NCI-H2227 treated with DMSO at 0.1 percent for 48 hours (cell line): Measurements from ENCODE around the gene CEP89.
"Not testable (repeated sequence)": the region's sequence is repeated elsewhere in the genome, so short reads cannot be mapped to it uniquely, and the experiment has no call there.

Experiments used
- DNase-seq: peaks from one replicate; lab custom pipeline; 2025; lab: John Stamatoyannopoulos, UW

CEP89 gene

DNA sequence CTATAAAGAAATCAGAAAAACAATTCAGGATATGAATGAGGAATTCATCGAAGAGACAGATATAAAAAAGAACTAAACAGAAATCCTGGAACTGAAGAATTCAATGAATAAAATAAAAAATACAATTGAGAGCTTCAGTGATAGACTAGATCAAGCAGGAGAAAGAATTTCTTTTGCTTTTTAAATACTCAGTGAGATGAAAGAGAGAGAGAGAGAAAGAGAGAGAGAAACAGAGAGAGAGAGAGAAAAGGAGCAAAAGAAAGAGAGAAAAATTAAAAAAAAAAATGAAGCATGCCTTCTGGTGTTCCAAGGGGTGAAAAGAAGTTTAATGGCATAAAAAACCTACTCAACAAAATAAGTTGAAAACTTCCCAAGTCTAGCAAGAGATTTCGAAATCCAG is 80.1 kb downstream of the CEP89 start:
- DNase-seq, result no peak

DNA sequence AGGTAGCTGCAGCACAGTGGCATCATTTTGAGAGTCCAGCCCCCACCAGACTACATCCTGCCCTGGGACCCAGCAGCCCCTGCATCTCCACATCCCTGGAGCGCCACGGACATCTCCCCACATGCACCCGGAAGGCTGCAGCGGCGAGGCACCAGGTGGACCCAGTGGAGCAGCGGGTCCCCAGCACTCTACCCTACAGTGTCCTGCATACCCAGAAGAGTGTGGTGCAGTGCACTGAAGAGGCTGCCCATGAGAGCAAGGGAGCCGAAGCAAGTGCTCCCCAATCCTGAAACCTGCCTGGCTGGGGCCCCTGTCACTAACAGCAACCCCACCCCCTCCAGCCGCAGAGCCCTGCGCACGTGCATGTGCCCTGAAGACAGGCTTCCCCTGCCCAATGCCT is 80.9 kb downstream of the CEP89 start:
- DNase-seq, result no peak

DNA sequence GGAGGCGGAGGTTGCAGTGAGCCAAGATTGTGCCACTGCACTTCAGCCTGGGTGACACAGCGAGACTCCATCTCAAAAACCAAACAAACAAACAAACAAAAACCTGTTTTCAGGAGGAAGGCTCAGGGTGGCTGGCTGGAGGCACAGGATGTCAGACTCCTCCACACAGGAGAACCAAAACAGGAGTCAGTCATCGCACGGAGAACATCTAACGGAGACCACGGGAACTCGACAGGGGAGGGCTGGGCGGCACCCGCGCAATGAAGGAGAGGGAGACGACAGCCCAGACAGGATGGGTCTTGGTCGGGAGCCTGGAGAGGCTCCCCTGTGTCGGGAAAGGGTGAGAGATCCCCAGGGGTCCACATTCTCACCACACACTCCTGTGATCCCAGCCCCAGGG is 81.4 kb downstream of the CEP89 start:
- no peak for DNase-seq

DNA sequence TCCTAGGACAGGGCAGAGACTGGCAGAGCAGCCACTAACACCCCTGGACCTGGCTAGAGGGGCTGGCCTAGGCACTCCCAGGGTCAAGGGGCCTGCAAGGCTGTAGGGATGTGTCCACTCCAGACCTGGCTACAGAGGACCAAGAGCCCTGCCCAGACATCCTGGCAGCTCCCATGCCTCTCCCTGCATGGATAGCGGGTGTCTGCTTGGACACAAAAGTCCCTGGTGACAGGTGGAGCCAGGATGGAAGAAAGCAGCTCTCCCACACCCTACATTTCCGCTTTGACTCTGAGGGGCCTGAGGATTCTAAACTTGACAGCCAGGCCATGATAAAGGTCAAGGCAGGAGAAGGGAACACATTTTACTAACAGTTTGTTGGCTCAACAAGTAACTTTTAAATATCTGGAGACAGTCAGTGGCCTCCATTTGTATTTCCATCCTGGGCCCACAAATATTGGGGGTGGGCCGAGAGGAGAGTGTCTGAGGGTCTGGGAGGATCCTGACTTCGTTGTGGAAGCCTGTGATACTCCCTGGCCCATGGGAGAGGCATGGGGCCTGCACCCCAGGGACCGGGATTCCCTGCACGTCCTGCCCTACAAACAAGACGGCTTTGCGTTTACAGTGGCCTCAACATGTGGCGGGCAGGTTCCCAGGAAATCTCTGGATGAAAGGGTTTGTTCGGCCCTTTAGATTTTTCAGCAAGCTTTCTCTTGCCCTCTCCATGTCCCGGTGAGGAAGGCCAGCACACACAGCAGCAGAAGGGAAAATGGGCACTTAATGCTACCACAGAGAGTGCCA is 82.4 kb downstream of the CEP89 start:
- no peak for DNase-seq

DNA sequence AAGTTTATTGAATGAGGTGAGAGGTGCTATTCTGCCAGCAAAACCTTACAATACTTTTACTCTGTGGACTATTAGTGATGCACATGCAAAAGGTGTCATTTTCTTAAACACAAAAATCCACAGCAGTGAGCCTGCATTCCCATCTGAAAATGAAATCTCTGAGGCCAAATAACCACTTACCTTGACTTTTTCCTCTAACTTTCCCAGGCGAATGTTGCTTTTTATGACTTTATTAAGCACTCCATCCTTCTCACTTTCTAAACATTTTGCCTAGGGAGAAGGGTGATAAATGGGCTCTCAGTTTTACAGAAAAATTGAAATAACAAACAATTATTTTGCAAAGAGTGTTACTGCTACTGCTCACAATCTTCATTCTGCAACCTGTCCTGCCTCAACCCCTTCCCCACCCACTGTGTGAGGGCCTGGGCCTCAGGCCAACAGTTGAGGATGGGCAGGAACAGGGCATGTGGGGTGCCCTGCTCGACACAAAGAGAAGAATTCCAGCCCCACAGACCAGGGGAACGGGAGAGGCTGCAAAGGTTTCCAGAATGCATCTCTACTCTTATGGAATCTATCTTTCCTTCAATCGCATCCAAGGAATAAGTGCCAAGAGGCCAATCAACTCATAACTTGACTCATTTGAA is 84.1 kb downstream of the CEP89 start:
- DNase-seq, result no peak

DNA sequence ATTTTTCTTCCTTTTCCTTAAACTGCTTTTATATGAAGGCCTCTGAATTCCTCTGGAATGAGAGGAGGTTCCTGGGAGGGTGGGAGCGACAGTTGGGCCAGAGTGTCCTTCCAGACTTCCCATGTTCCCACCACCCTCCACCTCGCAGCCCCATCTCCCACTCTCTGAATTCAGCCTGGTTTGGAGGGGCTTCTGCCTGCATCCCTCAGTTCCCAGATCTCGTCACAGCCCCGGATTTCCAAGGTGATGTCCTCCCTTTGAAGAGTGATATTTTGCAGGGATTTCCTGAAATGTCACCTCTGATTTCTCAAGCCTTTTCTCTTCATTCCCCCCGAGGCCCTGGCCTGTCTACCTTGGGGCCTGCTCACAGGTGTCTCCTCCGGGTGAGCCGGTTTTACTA is 85.5 kb downstream of the CEP89 start:
- no peak for DNase-seq

DNA sequence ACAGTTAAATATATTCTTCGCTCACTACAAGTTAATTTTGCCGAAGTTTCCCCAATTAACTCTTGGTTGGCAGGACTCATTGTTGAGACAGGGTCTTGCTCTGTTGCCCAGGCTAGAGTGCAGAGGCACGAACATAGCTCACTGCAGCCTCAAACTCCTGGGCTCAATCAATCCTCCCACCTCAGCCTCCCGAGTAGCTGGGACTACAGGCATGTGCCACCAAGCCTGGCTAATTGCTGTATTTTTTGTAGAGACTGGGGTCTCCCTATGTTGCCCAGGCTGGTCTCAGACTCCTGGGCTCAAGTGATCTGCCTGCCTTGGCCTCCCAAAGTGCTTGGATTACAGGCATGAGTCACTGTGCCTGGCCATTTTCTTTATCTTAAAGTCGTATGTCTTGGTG is 86.5 kb downstream of the CEP89 start:
- not testable (repeated sequence) for DNase-seq

DNA sequence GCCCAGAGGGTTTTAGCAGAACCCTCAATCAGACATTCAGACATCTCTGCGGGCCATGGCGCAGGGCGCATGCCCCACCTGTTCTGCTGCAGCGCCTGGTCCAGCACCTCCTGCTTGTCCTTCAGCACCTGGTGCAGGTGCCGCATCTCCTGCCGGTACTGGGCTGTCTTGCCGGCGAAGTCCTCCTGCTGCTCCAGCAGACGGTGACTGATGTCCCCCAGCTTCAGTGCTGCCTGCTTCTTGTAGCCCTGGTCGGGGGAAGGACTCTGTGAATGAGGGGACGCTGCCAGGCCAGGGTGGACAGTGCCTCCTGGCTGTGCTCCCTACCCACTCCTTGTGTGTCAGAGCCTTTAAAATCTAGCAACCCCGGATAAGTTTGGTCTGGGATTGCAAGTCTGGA is 90.0 kb downstream of the CEP89 start:
- DNase-seq, result no peak

DNA sequence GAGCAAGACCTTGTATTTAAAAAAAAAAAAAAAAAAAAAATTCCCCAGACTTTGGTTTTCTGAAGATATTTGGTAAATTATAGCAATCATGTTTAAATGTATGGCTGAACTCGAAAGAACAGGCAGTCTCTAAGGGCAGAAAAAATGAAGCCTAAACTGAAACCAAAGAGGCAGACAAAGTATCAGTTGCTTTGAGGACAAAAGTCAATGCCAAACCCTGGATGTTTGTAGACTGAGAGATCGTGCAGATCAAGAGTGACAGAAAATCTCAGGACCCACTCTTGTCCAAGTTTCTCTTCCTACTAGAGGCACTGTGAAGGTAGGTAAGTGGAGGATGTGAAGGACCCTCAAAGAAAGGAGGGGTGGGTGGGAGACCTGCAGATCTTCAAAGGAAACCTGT is 91.1 kb downstream of the CEP89 start:
- no peak for DNase-seq

DNA sequence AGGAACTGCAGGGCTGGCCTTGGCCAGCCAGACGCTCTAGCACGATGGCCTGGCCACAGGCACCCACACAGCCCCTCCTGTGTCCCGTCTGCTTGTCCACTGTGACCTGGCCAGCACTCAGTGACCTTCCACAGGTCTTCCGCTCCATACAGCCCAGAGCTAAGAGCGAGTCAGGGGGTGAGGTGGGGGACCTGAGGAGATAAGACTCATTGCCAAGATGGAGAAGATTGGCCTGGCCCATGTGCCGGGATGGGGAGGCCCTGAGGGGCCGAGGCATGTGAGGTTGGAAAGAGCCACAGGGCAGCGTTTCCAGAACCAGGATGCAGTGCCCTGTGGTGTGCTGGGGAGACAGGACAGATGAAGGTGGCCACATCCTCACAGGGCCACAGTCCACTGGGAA is 92.0 kb downstream of the CEP89 start:
- DNase-seq, result no peak

DNA sequence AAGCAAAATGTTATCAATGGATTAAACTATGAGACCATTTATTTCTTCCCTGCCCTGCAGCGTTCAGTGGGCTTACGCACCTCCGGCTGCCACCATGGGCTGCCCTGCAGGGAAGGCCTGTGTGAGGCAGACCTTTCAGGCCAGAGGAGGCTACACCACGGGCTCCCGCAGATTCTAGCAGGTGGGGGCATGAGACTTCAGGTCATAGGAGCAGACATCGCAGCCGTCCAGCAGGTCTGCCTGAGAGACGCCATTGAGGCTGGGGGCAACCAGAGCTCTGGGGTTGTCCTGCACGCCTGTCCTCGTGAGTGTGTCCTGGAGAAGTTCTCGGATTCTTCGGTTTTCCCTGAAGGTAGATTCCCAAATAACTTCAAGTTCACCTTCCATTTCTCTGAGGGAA is 92.8 kb downstream of the CEP89 start:
- no peak for DNase-seq

DNA sequence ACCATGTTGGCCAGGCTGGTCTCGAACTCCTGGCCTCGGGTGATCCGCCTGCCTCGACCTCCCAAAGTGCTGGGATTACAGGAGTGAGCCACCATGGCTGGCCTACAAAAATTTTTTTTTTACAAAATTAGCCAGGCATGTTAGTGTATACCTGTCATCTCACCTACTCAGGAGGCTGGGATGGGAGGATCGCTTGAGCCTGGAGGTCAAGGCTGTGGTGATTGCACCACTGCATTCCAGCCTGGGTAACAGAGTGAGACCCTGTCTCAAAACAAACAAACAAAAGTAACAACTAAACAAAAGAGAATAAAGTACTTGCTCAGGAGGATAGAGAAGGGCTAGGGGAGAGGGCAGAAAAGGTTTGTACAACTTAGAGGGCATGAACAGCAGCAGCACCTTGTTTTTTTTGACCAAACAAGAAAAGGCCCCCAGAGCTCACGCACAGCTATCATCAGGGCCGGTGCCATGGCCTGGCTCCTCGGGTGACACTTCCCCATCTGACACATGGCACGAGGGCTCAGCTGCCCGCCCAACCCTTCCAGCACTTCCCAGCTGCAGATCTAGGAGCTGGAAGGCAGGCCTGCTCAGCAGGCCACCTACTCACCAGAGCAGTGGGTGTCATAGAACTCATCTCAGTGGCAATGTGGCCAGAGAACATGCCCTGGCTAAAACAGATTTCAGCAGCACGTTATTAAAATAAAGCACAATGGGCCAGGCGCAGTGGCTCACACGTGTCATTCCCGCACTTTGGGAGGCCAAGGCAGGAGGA is 93.6 kb downstream of the CEP89 start:
- no peak for DNase-seq

DNA sequence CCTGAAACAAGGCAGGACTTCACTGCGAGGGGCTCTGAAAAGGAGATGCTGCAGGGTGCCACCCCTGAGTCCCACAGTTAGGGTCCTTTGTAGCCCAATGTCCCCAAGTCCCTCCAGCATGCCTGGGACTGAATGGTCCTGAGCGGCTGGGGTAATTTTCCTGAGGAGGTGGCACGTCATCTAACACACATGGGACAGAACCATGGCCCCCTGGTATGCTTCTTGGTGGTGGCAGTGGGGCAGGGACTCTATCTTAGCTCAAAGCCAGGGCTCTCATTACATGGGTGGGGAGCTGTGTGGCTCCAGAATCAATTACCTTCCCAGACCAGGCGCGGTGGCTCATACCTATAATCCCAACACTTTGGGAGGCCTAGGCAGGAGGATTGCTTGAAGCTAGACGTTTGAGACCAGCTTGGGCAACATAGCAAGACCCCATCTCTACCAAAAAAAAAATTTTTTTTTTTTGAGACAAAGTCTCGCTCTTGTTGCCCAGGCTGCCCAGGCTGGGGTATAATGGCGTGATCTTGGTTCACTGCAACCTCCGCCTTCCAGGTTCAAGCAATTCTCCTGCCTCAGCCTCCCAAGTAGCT is 94.3 kb downstream of the CEP89 start:
- DNase-seq, result no peak

DNA sequence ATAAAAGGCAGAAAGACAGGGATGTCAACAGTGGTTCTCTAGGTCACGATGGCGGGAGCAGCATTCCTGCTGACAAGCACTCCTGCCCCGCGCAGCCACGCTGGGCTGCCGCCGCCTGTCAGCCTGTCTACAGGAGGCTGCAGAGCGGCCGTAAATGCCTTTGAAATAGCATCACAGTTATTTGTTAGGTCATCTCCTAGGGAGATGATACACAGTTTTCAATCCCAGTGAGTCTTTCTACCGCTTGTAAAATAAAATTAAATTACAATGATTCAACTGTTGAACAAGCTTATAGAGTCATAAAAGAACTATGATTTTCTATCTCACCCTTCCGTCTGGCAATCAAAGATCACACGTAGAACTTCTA is 94.9 kb downstream of the CEP89 start:
- DNase-seq, result peak; percentile 80

DNA sequence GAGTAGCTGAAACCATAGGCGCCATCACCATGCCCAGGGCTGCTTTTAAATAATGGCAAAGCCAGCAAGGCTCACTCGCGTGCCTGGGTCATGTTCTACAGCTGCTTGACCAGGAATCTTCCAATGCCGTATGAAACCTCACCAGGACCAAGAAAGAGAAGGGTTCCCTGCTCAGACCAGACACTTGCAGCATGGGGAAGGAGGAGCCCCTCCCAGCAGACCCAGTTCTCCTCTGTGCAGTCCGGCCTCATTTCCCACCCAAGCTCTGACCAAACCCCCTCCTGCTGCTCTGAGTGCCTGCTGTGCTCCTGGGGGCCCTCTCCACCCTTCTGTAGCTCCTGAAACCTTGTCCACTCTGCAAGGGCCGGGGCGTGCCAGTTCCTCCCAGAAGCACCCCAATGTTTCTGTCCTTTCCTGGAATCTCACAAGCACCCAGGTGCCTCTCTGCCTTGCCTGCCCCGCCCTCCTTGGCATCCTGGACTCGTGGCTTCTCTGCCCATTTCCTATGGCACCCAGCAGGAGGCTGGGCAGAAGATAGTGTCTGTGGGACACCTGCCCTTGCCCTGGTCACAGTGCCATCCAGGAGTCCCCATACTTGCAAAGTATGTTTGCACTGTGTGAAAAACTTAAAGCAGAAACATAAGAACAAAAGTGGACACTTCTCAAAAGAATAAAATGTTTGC is 95.4 kb downstream of the CEP89 start:
- no peak for DNase-seq

DNA sequence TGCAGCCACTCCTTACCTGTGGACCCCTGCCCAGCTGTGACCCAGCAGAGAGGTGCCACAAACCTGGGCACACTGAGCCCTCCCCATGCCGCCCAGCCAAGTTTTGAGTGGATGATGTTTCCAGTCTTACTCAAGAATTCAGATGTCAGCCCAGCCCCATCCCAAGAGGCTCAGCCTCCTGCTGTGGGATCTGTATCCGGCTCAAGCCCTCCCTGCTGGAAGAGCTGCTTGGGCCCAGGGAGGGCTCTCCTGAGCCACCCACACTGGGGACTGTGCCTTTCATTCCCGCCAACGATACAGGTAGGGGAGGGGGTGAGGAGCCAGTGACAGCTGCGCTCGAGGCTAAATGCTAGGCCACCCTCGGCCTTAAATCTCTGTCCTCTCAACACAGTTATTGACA is 96.3 kb downstream of the CEP89 start:
- DNase-seq, result no peak

DNA sequence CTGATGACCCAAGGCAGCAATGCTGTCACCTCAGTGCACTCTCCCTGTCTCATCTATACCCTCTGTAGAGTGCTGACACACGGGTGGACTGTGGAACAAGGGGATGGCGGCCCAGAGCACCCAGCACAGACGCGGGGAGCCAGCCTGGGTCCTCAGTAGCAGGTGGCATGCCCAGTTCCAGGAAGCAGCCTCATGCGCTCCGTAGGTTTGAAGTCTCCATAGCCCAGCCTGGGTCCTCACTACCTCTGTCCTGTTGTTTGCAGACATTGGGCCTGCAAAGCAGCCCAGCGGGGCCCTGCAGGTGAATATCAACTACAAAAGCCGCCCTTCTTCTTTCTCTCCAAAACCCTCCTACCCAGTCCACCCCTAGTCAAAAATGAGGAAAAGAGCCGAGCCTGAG is 97.2 kb downstream of the CEP89 start:
- no peak for DNase-seq

DNA sequence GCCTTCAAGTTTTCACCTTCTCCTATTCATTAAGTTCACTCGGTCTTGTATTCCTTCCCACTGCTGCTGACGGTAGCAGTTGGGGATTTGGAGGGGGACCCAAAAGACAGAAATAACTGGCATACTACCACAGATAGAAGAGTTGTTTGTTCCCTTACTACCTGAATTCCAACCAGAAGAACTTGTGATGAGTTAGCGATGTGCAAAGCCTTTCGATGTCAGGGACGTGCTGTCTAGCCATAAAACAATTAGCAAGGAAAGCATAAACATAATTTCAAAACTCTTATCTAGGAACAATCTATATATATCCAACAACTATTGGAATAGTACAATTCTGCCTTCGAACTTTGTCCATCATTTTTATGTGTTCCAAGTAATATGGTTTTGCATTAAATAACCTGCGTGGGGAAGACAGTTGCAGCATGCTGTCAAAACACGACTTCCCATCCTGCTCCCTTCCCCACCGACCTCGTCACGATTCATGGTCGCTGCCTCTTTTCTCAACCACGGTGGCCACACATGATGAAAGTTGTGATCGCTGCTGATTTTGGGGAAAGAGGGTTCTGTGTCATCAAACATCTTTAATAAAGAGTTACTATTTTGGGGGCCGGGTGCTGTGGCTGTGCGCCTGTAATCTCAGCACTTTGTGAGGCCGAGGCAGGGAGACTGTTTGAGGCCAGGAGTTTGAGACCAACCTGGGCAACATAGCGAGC is 98.4 kb downstream of the CEP89 start:
- no peak for DNase-seq

DNA sequence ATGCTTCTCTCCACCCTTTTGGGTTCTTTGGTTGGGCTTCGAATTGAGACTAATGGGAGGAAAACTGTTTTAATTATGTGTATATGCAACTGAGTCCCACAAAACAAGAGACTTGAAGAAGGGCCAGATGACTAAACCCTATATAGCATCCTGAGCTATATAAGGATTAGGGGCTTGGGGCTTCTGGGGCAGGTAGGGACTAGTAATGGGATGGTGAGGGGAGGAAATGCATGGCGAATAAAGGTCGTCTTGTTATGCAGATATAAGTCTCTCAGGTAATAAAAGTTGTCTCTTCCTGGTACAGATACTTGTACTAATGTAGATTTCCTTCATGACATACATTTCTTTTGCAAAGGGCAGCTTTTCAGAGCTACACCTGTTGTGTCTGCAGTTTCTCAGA is 99.4 kb downstream of the CEP89 start:
- DNase-seq, result no peak

DNA sequence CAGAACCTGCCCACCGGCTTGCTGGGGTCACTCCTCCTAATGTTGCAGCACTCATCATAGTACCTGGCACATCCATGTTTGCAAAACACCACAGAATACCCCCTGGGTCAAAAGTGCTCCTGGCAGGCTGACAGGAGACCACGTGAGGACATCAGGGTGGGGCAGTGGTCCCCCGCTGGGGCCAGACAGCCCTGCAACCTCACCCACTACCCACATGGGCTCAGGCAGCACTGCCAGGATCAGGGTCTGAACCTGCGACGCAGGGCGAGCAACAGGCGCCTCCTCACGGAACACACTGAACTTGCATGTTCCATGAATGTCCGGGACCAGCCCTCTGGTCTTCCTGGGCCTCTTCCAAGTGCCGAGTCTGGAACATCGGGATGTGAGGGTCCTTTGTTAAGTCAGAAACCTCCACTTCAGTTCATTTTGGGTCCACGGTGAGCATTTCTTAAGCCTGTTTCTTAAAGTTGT is 100.7 kb downstream of the CEP89 start:
- DNase-seq, result no peak

DNA sequence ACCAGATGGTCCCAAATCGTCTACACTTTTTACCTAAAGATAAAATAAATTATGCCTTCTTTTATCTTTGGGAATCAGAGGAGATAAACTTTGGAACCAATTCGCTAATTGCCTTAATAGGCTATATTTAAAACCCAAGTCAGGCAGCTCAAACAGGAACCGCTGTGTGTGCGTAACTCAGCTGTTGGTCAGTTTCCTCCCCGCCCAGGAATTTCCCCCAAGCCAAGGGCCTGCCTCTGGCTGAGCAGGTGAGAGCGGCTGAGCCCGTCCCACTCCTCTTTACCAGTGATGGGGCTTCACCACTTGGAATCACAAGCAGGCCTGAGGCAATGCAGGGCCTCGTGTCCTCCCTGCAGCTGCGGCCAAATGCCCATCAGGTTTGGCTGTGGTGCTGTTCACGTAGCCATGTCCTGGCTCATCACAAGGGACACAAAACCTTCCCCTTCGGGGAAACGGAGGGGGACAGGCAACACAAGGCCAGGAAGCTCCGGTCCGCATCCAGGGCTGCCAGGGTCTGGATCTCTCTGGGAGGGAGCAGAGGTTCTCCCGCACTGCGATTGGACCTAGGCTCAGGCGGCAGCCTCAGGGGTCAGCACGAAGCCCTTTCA is 101.7 kb downstream of the CEP89 start:
- DNase-seq, result no peak
